OCI-LY1 (cell line): ENCODE measurements around the gene PACSIN2.

Experiments used
- H2AFZ ChIP-seq: fragments of 200-600 bp; sonication (generic), shearing (Covaris generic); 2 replicates; pipeline ENCODE4 v1.6.0; 2014; ENCODE audit warnings: antibody characterized with exemption, mild to moderate bottlenecking, low read length
- H3F3A ChIP-seq: fragments of 200-600 bp; sonication (generic), shearing (Covaris generic); 2 replicates; pipeline ENCODE4 v1.6.0; 2014; ENCODE audit warnings: mild to moderate bottlenecking, antibody characterized with exemption, low read length, moderate library complexity; ENCODE audit not compliant: insufficient read depth
- H3K27ac ChIP-seq: fragments of 200-600 bp; sonication (generic); 2 replicates; pipeline ENCODE4 v1.5.1; 2014; ENCODE audit warnings: low read length, mixed run types, mild to moderate bottlenecking, low read depth; ENCODE audit not compliant: poor library complexity, severe bottlenecking
- H3K27me3 ChIP-seq: fragments of 200-600 bp; sonication (generic); 2 replicates; pipeline ENCODE4 v1.6.0; 2014; ENCODE audit warnings: antibody characterized with exemption, mild to moderate bottlenecking, low read length, moderate library complexity; ENCODE audit not compliant: insufficient read depth
- H3K36me3 ChIP-seq: fragments of 200-600 bp; sonication (generic); 2 replicates; pipeline ENCODE4 v1.6.1; 2014; ENCODE audit warnings: mild to moderate bottlenecking, antibody characterized with exemption, low read length, moderate library complexity, mixed read lengths; ENCODE audit not compliant: insufficient read depth
- H3K4me1 ChIP-seq: fragments of 200-600 bp; sonication (generic); 2 replicates; pipeline ENCODE4 v1.5.1; 2014; ENCODE audit warnings: mild to moderate bottlenecking, low read length, moderate library complexity; ENCODE audit not compliant: insufficient read depth, severe bottlenecking
- H3K4me2 ChIP-seq: fragments of 200-600 bp; sonication (generic), shearing (Covaris generic); 2 replicates; pipeline ENCODE4 v1.6.1; 2014; ENCODE audit warnings: low read length
- H3K4me3 ChIP-seq: fragments of 200-600 bp; sonication (generic); 2 replicates; pipeline ENCODE4 v1.5.1; 2014; ENCODE audit warnings: low read length, low read depth, mild to moderate bottlenecking, mixed read lengths; ENCODE audit not compliant: poor library complexity, severe bottlenecking
- H3K79me2 ChIP-seq: fragments of 200-600 bp; shearing (Covaris generic); 2 replicates; pipeline ENCODE4 v1.6.1; 2016; ENCODE audit warnings: mixed run types, low read length, mixed read lengths; ENCODE audit not compliant: insufficient read depth
- H3K9ac ChIP-seq: fragments of 200-600 bp; sonication (generic), shearing (Covaris generic); 2 replicates; pipeline ENCODE4 v1.6.1; 2014; ENCODE audit warnings: mild to moderate bottlenecking, low read length, mixed read lengths
- H3K9me2 ChIP-seq: fragments of 200-600 bp; sonication (generic), shearing (Covaris generic); 2 replicates; pipeline ENCODE4 v1.6.1; 2014; ENCODE audit warnings: low read depth, mild to moderate bottlenecking, low read length, mixed read lengths
- H3K9me3 ChIP-seq: fragments of 200-600 bp; shearing (Covaris generic); 2 replicates; pipeline ENCODE4 v1.6.1; 2014; ENCODE audit warnings: low read length, mixed read lengths
- H4K20me1 ChIP-seq: fragments of 200-600 bp; sonication (generic), shearing (Covaris generic); 2 replicates; pipeline ENCODE4 v1.6.0; 2016; ENCODE audit warnings: mild to moderate bottlenecking, low read length; ENCODE audit not compliant: insufficient read depth
- CTCF ChIP-seq: fragments of 200-600 bp; sonication (generic), shearing (Covaris generic); IDR thresholded peaks from 2 replicates; pipeline ENCODE4 v1.5.1; 2017; ENCODE audit warnings: mild to moderate bottlenecking, antibody characterized with exemption, low read length, moderate library complexity, mixed read lengths
- EZH2 ChIP-seq: fragments of 200-600 bp; sonication (generic), shearing (Covaris generic); IDR thresholded peaks from 2 replicates; pipeline ENCODE4 v1.8.0; 2017; ENCODE audit warnings: borderline replicate concordance, mixed run types, mild to moderate bottlenecking, antibody characterized with exemption, low read length, moderate library complexity, mixed read lengths

The PACSIN2 gene

GRCh38 chr22:42837556-42837955 is 177.4 kb downstream of the PACSIN2 start:
- H3K79me2 ChIP-seq, result no peaks in the 10 kb centered on the region
- no peak overlapping the region for H3K4me3 ChIP-seq
- H3K9me3 ChIP-seq, result no peaks in the 10 kb centered on the region
- no peak overlapping the region for H3K9ac ChIP-seq
- no peaks in the 10 kb centered on the region for H3K36me3 ChIP-seq
- H3K27me3 ChIP-seq, result no peaks in the 10 kb centered on the region
- TF ChIP-seq CTCF (no peak), EZH2 (no peak)
- H3K27ac ChIP-seq, result no peak overlapping the region
- H4K20me1 ChIP-seq, result no peaks in the 10 kb centered on the region
- H3K4me2 ChIP-seq, result no peak overlapping the region
- no peaks in the 10 kb centered on the region for H3K4me1 ChIP-seq
- no peaks in the 10 kb centered on the region for H3K9me2 ChIP-seq
- no peak overlapping the region for H2AFZ ChIP-seq
- H3F3A ChIP-seq, result no peaks in the 10 kb centered on the region

DNA sequence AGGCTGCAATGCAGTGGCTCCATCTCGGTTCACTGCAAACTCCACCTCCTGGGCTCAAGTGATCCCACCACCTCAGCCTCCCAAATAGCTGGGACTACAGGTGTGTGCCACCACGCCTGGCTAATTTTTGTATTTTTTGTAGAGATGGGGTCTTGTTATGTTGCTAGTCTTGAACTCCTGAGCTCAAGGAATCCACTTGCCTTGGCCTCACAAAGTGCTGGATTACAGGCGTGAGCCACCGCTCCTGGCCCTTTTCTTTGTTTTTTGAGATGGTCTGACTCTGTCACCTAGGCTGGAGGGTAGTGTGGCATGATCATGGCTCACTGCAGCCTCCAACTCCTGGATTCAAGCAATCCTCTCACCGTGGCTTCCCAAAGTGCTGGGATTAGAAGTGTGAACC is 178.9 kb downstream of the PACSIN2 start:
- no peaks in the 10 kb centered on the region for H4K20me1 ChIP-seq
- no peaks in the 10 kb centered on the region for H3K4me1 ChIP-seq
- no peaks in the 10 kb centered on the region for H3K27me3 ChIP-seq
- no peak overlapping the region for H2AFZ ChIP-seq
- H3F3A ChIP-seq, result no peaks in the 10 kb centered on the region
- H3K79me2 ChIP-seq, result no peaks in the 10 kb centered on the region
- no peaks in the 10 kb centered on the region for H3K36me3 ChIP-seq
- H3K9me2 ChIP-seq, result no peaks in the 10 kb centered on the region
- no peak overlapping the region for H3K27ac ChIP-seq
- no peaks in the 10 kb centered on the region for H3K9me3 ChIP-seq
- no peak overlapping the region for H3K4me3 ChIP-seq
- no peak overlapping the region for H3K9ac ChIP-seq
- TF ChIP-seq EZH2 (no peak), CTCF (no peak)
- no peak overlapping the region for H3K4me2 ChIP-seq

DNA sequence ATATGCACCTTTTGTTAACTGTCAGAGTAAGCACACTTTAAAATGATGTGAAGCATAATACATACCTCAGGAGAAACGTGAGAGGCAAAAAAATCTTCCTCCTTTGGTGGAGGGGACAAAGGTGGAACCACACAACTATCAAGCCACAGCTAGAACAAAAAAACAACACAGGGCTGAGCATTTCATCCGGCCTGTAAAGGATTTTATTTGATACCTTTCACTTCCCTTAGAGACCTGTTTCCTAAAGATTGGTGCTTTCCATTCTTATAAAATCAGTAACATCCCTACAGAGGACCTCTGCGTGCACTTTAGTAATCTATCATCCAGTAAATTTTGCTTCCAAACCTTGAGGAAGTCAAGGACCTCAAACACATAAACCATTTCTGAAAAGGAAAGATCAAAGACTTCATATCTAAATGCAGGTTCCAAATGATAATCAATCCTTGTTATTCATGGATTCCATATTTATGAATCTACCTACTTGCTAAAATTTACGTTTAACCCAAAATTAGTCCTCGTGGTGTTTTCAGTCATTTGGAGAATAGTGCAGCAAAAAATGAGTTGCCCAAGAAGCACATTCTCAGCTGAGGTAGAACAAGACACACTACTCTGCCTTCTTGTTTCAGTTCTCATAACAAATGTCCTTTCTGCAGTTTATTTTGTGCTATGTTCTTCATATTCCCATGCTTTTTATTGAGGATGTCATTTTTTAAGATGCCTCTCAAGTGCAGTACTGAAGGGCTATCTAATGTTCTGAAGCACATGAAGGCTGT is 180.6 kb downstream of the PACSIN2 start:
- no peak overlapping the region for H3K4me2 ChIP-seq

More for the DNA sequence above, 180.6 kb downstream of the PACSIN2 start:
- Histone ChIP-seq H3K4me1 (peaks cover 1% of the 10 kb centered on the region), H3K9ac (no peak overlapping the region), H3K4me3 (no peak overlapping the region), H3K9me2 (no peaks in the 10 kb centered on the region), H3K9me3 (no peaks in the 10 kb centered on the region), H4K20me1 (no peaks in the 10 kb centered on the region), H3K36me3 (no peaks in the 10 kb centered on the region), H3K27ac (no peak overlapping the region), H3F3A (no peaks in the 10 kb centered on the region), H2AFZ (no peak overlapping the region), H3K27me3 (no peaks in the 10 kb centered on the region), H3K79me2 (no peaks in the 10 kb centered on the region)
- TF ChIP-seq CTCF (no peak), EZH2 (no peak)
